Mesenchymal stem cell (in vitro differentiated cells and primary cell): Measurements from ENCODE around the gene LAMC3.

Experiments
- DNase-seq: peaks from one replicate; pipeline ENCODE4 v3.0.0-alpha.2; 2013
- H2AFZ ChIP-seq: one replicate; pipeline ENCODE4 v1.6.1; 2013; ENCODE audit warnings: low read depth, mild to moderate bottlenecking, control low read depth, inconsistent platforms, low read length, moderate library complexity
- H2AK5ac ChIP-seq: 2 replicates; pipeline ENCODE4 v1.6.1; 2013; ENCODE audit warnings: low read length, moderate library complexity, mild to moderate bottlenecking, inconsistent platforms; ENCODE audit not compliant: severe bottlenecking
- H2BK120ac ChIP-seq: one replicate; pipeline ENCODE4 v1.6.1; 2013; ENCODE audit warnings: low read depth, mild to moderate bottlenecking, inconsistent platforms, low read length, moderate library complexity
- H2BK12ac ChIP-seq, 2 experiments: one replicate each; pipeline ENCODE4 v1.6.1; 2013; ENCODE audit warnings: inconsistent platforms in 2 of 2, low read length in 2 of 2, mild to moderate bottlenecking in 2 of 2, moderate library complexity in 2 of 2, control low read depth in 1 of 2
- H2BK15ac ChIP-seq: one replicate; pipeline ENCODE4 v1.6.1; 2013; ENCODE audit warnings: mild to moderate bottlenecking, low read depth, inconsistent platforms; ENCODE audit not compliant: poor library complexity, severe bottlenecking
- H2BK5ac ChIP-seq: 2 replicates; pipeline ENCODE4 v1.6.1; 2013; ENCODE audit warnings: low read depth, mild to moderate bottlenecking, low read length, control low read depth, inconsistent platforms; ENCODE audit not compliant: poor library complexity, severe bottlenecking
- H3K14ac ChIP-seq, 2 experiments: one replicate each; pipeline ENCODE4 v1.6.1; 2013; ENCODE audit warnings: inconsistent platforms in 2 of 2, low read length in 2 of 2, control low read depth in 1 of 2, mild to moderate bottlenecking in 1 of 2, moderate library complexity in 1 of 2
- H3K18ac ChIP-seq, 2 experiments: one replicate each; pipeline ENCODE4 v1.6.1; 2013; ENCODE audit warnings: inconsistent platforms in 2 of 2, low read length in 2 of 2, control low read depth in 1 of 2, low read depth in 1 of 2, mild to moderate bottlenecking in 1 of 2
- H3K23ac ChIP-seq, 2 experiments: one replicate each; pipeline ENCODE4 v1.6.1; 2013; ENCODE audit warnings: inconsistent platforms in 2 of 2, low read length in 2 of 2, mild to moderate bottlenecking in 2 of 2, moderate library complexity in 2 of 2, control low read depth in 1 of 2
- H3K27ac ChIP-seq: 2 replicates; pipeline ENCODE4 v1.5.1; 2013; ENCODE audit warnings: mild to moderate bottlenecking, moderate library complexity, low read length, control low read depth, inconsistent platforms; ENCODE audit not compliant: poor library complexity, severe bottlenecking
- H3K27me3 ChIP-seq, 2 experiments: 2 replicates each; pipeline versions ENCODE4 v1.6.1 to v1.7.0; 2013; ENCODE audit warnings: low read length in 2 of 2, mild to moderate bottlenecking in 2 of 2, moderate library complexity in 2 of 2, control low read depth in 1 of 2, inconsistent platforms in 1 of 2; ENCODE audit not compliant: control insufficient read depth in 1 of 2, insufficient read depth in 1 of 2
- H3K36me3 ChIP-seq, 2 experiments: 2 replicates each; pipeline versions ENCODE4 v1.6.1 to v1.7.0; 2013; ENCODE audit warnings: low read length in 2 of 2, control low read depth in 1 of 2, inconsistent platforms in 1 of 2, low read depth in 1 of 2, mild to moderate bottlenecking in 1 of 2; ENCODE audit not compliant: insufficient read depth in 2 of 2, control insufficient read depth in 1 of 2
- H3K4ac ChIP-seq, 2 experiments: one replicate each; pipeline ENCODE4 v1.6.1; 2013; ENCODE audit warnings: inconsistent platforms in 2 of 2, low read length in 2 of 2, mild to moderate bottlenecking in 2 of 2, moderate library complexity in 2 of 2, control low read depth in 1 of 2, low read depth in 1 of 2
- H3K4me1 ChIP-seq: 2 replicates; pipeline ENCODE4 v1.6.1; 2013; ENCODE audit warnings: low read depth, low read length, control low read depth; ENCODE audit not compliant: control insufficient read depth, insufficient read depth
- H3K4me2 ChIP-seq: 2 replicates; pipeline ENCODE4 v1.6.1; 2013; ENCODE audit warnings: low read length, mild to moderate bottlenecking, inconsistent platforms; ENCODE audit not compliant: poor library complexity, severe bottlenecking
- H3K4me3 ChIP-seq, 2 experiments: 2 replicates each; pipeline versions ENCODE4 v1.5.1 to v1.7.0; 2013; ENCODE audit warnings: low read length in 2 of 2, mild to moderate bottlenecking in 2 of 2, control low read depth in 1 of 2, low read depth in 1 of 2; ENCODE audit not compliant: insufficient read depth in 1 of 2
- H3K79me1 ChIP-seq: replicated peaks from 2 replicates; pipeline ENCODE4 v1.6.1; 2013; ENCODE audit warnings: mild to moderate bottlenecking, control low read depth, low read length, inconsistent platforms; ENCODE audit not compliant: poor library complexity, severe bottlenecking
- H3K9ac ChIP-seq: 2 replicates; pipeline ENCODE4 v1.7.0; 2013; ENCODE audit warnings: mild to moderate bottlenecking, low read length, moderate library complexity
- H3K9me3 ChIP-seq: 2 replicates; pipeline ENCODE4 v1.7.0; 2013; ENCODE audit warnings: mild to moderate bottlenecking, low read length; ENCODE audit not compliant: control insufficient read depth
- H4K8ac ChIP-seq: one replicate; pipeline ENCODE4 v1.6.1; 2013; ENCODE audit warnings: inconsistent platforms, mild to moderate bottlenecking, low read length, moderate library complexity
- H4K91ac ChIP-seq: one replicate; pipeline ENCODE4 v1.6.1; 2013; ENCODE audit warnings: mild to moderate bottlenecking, low read length, inconsistent platforms
- WGBS: methylation state at CpG from one replicate; pipeline ENCODE4 v1.1.7; 2013; ENCODE audit warnings: mixed read lengths; 5-methylcytosine and 5-hydroxymethylcytosine counted together

Gene LAMC3

GRCh38 chr9:130979591-130980385 is 29.2 kb upstream of the LAMC3 start:
- Histone ChIP-seq H3K36me3 (no peaks in the 10 kb centered on the region), H3K27me3 (peaks cover 31 to 79% of the 10 kb centered on the region in 2 experiments), H2AFZ (no peak overlapping the region), H2BK15ac (no peak overlapping the region), H3K4me1 (peaks cover 2% of the 10 kb centered on the region), H2AK5ac (no peak overlapping the region), H4K91ac (no peak overlapping the region), H3K79me1 (no peaks in the 10 kb centered on the region), H2BK12ac (no peak overlapping the region), H3K27ac (no peak overlapping the region), H3K18ac (no peak overlapping the region), H2BK120ac (no peak overlapping the region), H3K4me2 (no peak overlapping the region), H3K9ac (no peak overlapping the region), H4K8ac (no peak overlapping the region), H3K4ac (no peak overlapping the region), H3K4me3 (no peak overlapping the region), H3K9me3 (no peaks in the 10 kb centered on the region), H3K23ac (peak overlapping the region in 1 of 2 experiments; percentile 31), H2BK5ac (no peak overlapping the region), H3K14ac (no peak overlapping the region)
- no peak for DNase-seq
- WGBS: 92% methylated on average over 20 of the region's 20 CpGs

GRCh38 chr9:130980526-130980925 is 28.4 kb upstream of the LAMC3 start:
- Histone ChIP-seq H2BK120ac (no peak overlapping the region), H2BK12ac (no peak overlapping the region), H3K79me1 (no peaks in the 10 kb centered on the region), H3K23ac (no peak overlapping the region), H3K4me2 (no peak overlapping the region), H3K14ac (no peak overlapping the region), H2AK5ac (no peak overlapping the region), H3K9ac (no peak overlapping the region), H4K91ac (no peak overlapping the region), H4K8ac (no peak overlapping the region), H3K18ac (no peak overlapping the region), H3K27me3 (peaks cover 30 to 79% of the 10 kb centered on the region in 2 experiments), H3K27ac (no peak overlapping the region), H3K4ac (no peak overlapping the region), H3K9me3 (no peaks in the 10 kb centered on the region), H3K4me3 (no peak overlapping the region), H3K36me3 (no peaks in the 10 kb centered on the region), H2BK15ac (no peak overlapping the region), H3K4me1 (peaks cover 2% of the 10 kb centered on the region), H2AFZ (no peak overlapping the region), H2BK5ac (no peak overlapping the region)
- no peak for DNase-seq
- 95% methylated on average over 15 of the region's 16 CpGs for WGBS

GRCh38 chr9:130981002-130981755 is 27.8 kb upstream of the LAMC3 start:
- no peak overlapping the region for H4K8ac ChIP-seq
- H3K27me3 ChIP-seq: peaks cover 30 to 77% of the 10 kb centered on the region in 2 experiments
- 80% methylated on average over 9 of the region's 10 CpGs for WGBS
- H2BK120ac ChIP-seq: no peak overlapping the region
- H3K79me1 ChIP-seq: no peaks in the 10 kb centered on the region
- no peaks in the 10 kb centered on the region for H3K36me3 ChIP-seq
- H3K4ac ChIP-seq: no peak overlapping the region
- peaks cover 2% of the 10 kb centered on the region for H3K4me1 ChIP-seq
- H3K9ac ChIP-seq: no peak overlapping the region
- no peaks in the 10 kb centered on the region for H3K9me3 ChIP-seq
- no peak for DNase-seq
- H2BK15ac ChIP-seq: no peak overlapping the region
- H3K27ac ChIP-seq: no peak overlapping the region
- H3K18ac ChIP-seq: no peak overlapping the region
- no peak overlapping the region for H3K4me3 ChIP-seq
- H2BK5ac ChIP-seq: no peak overlapping the region
- H2AK5ac ChIP-seq: no peak overlapping the region
- H3K23ac ChIP-seq: no peak overlapping the region
- no peak overlapping the region for H4K91ac ChIP-seq
- H2AFZ ChIP-seq: no peak overlapping the region
- H2BK12ac ChIP-seq: no peak overlapping the region
- no peak overlapping the region for H3K4me2 ChIP-seq
- H3K14ac ChIP-seq: no peak overlapping the region

GRCh38 chr9:130981756-130982137 is 27.2 kb upstream of the LAMC3 start:
- Histone ChIP-seq H3K9me3 (no peaks in the 10 kb centered on the region), H3K4me1 (peaks cover 2% of the 10 kb centered on the region), H2BK12ac (no peak overlapping the region), H4K8ac (no peak overlapping the region), H3K18ac (no peak overlapping the region), H3K4ac (no peak overlapping the region), H3K79me1 (no peaks in the 10 kb centered on the region), H4K91ac (no peak overlapping the region), H3K4me2 (no peak overlapping the region), H2AK5ac (no peak overlapping the region), H2BK5ac (no peak overlapping the region), H3K27ac (no peak overlapping the region), H3K14ac (peak overlapping the region in 1 of 2 experiments; percentile 46), H3K36me3 (no peaks in the 10 kb centered on the region), H2BK120ac (no peak overlapping the region), H3K23ac (no peak overlapping the region), H2BK15ac (no peak overlapping the region), H2AFZ (no peak overlapping the region), H3K9ac (no peak overlapping the region), H3K4me3 (no peak overlapping the region), H3K27me3 (peaks cover 30 to 78% of the 10 kb centered on the region in 2 experiments)
- WGBS: 77% methylated on average over 14 of the region's 14 CpGs
- DNase-seq: no peak
